ENCODE results near the gene POLD4. TPM values are rescaled to one million over a fixed set of nuclear protein-coding genes. Genes with fewer than 3 reads are reported as not detected.

The POLD4 gene
- polyA plus RNA-seq, 1 donor, result 112 TPM

- Histone ChIP-seq H3K4me1 (ENCODE audit: control insufficient read depth, insufficient read depth, low read length) (peaks cover 54% of the 10 kb centered on the region), H3K36me3 (ENCODE audit: control insufficient read depth, insufficient read depth, low read length) (peaks cover 11% of the 10 kb centered on the region), H3K27ac (ENCODE audit: low read length) (peak overlapping the region; percentile 69), H3K9me3 (ENCODE audit: control insufficient read depth, low read depth, low read length) (no peaks in the 10 kb centered on the region), H3K4me3 (ENCODE audit: low read length) (no peak overlapping the region), H3K27me3 (ENCODE audit: control insufficient read depth, insufficient read depth, low read length) (no peaks in the 10 kb centered on the region)
- peak in 1 of 2 donors; percentile 17 for DNase-seq
- WGBS (ENCODE audit: insufficient coverage, low lambda C conversion rate), result 67% methylated on average over 3 of the region's 14 CpGs
Measured at GRCh38 chr11:67365736-67366444, 12.5 kb upstream of the POLD4 start.

- no peaks in the 10 kb centered on the region for H3K27me3 ChIP-seq (ENCODE audit: control insufficient read depth, insufficient read depth, low read length)
- peaks cover 11% of the 10 kb centered on the region for H3K36me3 ChIP-seq (ENCODE audit: control insufficient read depth, insufficient read depth, low read length)
- H3K9me3 ChIP-seq (ENCODE audit: control insufficient read depth, low read depth, low read length), result no peaks in the 10 kb centered on the region
- WGBS (ENCODE audit: insufficient coverage, low lambda C conversion rate), result no CpG with 5 or more reads among the region's 24 CpGs
- H3K4me1 ChIP-seq (ENCODE audit: control insufficient read depth, insufficient read depth, low read length), result peaks cover 48% of the 10 kb centered on the region
- DNase-seq, result peak in 1 of 2 donors; percentile 65
- H3K4me3 ChIP-seq (ENCODE audit: low read length), result no peak overlapping the region
- peak overlapping the region; percentile 69 for H3K27ac ChIP-seq (ENCODE audit: low read length)
Measured at GRCh38 chr11:67364783-67365722, 11.7 kb upstream of the POLD4 start.

GRCh38 chr11:67364169-67364568 lies 10.8 kb upstream of the POLD4 start:
- Histone ChIP-seq H3K36me3 (ENCODE audit: control insufficient read depth, insufficient read depth, low read length) (peaks cover 11% of the 10 kb centered on the region), H3K27ac (ENCODE audit: low read length) (no peak overlapping the region), H3K27me3 (ENCODE audit: control insufficient read depth, insufficient read depth, low read length) (no peaks in the 10 kb centered on the region), H3K4me3 (ENCODE audit: low read length) (no peak overlapping the region), H3K4me1 (ENCODE audit: control insufficient read depth, insufficient read depth, low read length) (peaks cover 43% of the 10 kb centered on the region), H3K9me3 (ENCODE audit: control insufficient read depth, low read depth, low read length) (no peaks in the 10 kb centered on the region)
- WGBS (ENCODE audit: insufficient coverage, low lambda C conversion rate), result no CpG with 5 or more reads among the region's 3 CpGs
- DNase-seq, result no peak

GRCh38 chr11:67357831-67358670 lies 4.7 kb upstream of the POLD4 start:
- peak in 1 of 2 donors; percentile 11 for DNase-seq

GRCh38 chr11:67356864-67357561 lies 3.7 kb upstream of the POLD4 start:
- H3K4me3 ChIP-seq (ENCODE audit: low read length), result no peak overlapping the region
- no peaks in the 10 kb centered on the region for H3K27me3 ChIP-seq (ENCODE audit: control insufficient read depth, insufficient read depth, low read length)
- H3K36me3 ChIP-seq (ENCODE audit: control insufficient read depth, insufficient read depth, low read length), result no peaks in the 10 kb centered on the region
- DNase-seq, result peak; percentile 75 to 82
- H3K27ac ChIP-seq (ENCODE audit: low read length), result peak overlapping the region; percentile 94
- peaks cover 49% of the 10 kb centered on the region for H3K4me1 ChIP-seq (ENCODE audit: control insufficient read depth, insufficient read depth, low read length)
- no peaks in the 10 kb centered on the region for H3K9me3 ChIP-seq (ENCODE audit: control insufficient read depth, low read depth, low read length)
- no CpG with 5 or more reads among the region's 3 CpGs for WGBS (ENCODE audit: insufficient coverage, low lambda C conversion rate)

More at GRCh38 chr11:67357831-67358670, 4.7 kb upstream of the POLD4 start:
- peaks cover 41% of the 10 kb centered on the region for H3K4me1 ChIP-seq (ENCODE audit: control insufficient read depth, insufficient read depth, low read length)
- no peaks in the 10 kb centered on the region for H3K36me3 ChIP-seq (ENCODE audit: control insufficient read depth, insufficient read depth, low read length)
- 89% methylated on average over 3 of the region's 12 CpGs for whole genome bisulfite sequencing (ENCODE audit: insufficient coverage, low lambda C conversion rate)
- no peaks in the 10 kb centered on the region for H3K27me3 ChIP-seq (ENCODE audit: control insufficient read depth, insufficient read depth, low read length)
- H3K9me3 ChIP-seq (ENCODE audit: control insufficient read depth, low read depth, low read length), result no peaks in the 10 kb centered on the region
- H3K4me3 ChIP-seq (ENCODE audit: low read length), result no peak overlapping the region
- H3K27ac ChIP-seq (ENCODE audit: low read length), result no peak overlapping the region

GRCh38 chr11:67356387-67356863 lies 3.1 kb upstream of the POLD4 start:
- H3K4me1 ChIP-seq (ENCODE audit: control insufficient read depth, insufficient read depth, low read length), result peaks cover 53% of the 10 kb centered on the region
- DNase-seq, result no peak
- 0% methylated on average over 1 of the region's 4 CpGs for WGBS (ENCODE audit: insufficient coverage, low lambda C conversion rate)

GRCh38 chr11:67355794-67356386 lies 2.5 kb upstream of the POLD4 start:
- Histone ChIP-seq H3K27me3 (ENCODE audit: control insufficient read depth, insufficient read depth, low read length) (no peaks in the 10 kb centered on the region), H3K27ac (ENCODE audit: low read length) (peak overlapping the region; percentile 94), H3K4me3 (ENCODE audit: low read length) (no peak overlapping the region), H3K4me1 (ENCODE audit: control insufficient read depth, insufficient read depth, low read length) (peaks cover 58% of the 10 kb centered on the region), H3K36me3 (ENCODE audit: control insufficient read depth, insufficient read depth, low read length) (peaks cover 6% of the 10 kb centered on the region), H3K9me3 (ENCODE audit: control insufficient read depth, low read depth, low read length) (no peaks in the 10 kb centered on the region)
- peak in 1 of 2 donors; percentile 51 for DNase-seq
- no CpG with 5 or more reads among the region's 4 CpGs for WGBS (ENCODE audit: insufficient coverage, low lambda C conversion rate)

More at GRCh38 chr11:67356387-67356863, 3.1 kb upstream of the POLD4 start:
- H3K27me3 ChIP-seq (ENCODE audit: control insufficient read depth, insufficient read depth, low read length), result no peaks in the 10 kb centered on the region
- peak overlapping the region; percentile 94 for H3K27ac ChIP-seq (ENCODE audit: low read length)
- H3K36me3 ChIP-seq (ENCODE audit: control insufficient read depth, insufficient read depth, low read length), result peaks cover 2% of the 10 kb centered on the region
- H3K4me3 ChIP-seq (ENCODE audit: low read length), result no peak overlapping the region
- no peaks in the 10 kb centered on the region for H3K9me3 ChIP-seq (ENCODE audit: control insufficient read depth, low read depth, low read length)

GRCh38 chr11:67355023-67355793 lies 1.9 kb upstream of the POLD4 start:
- H3K4me3 ChIP-seq (ENCODE audit: low read length), result no peak overlapping the region
- peaks cover 6% of the 10 kb centered on the region for H3K36me3 ChIP-seq (ENCODE audit: control insufficient read depth, insufficient read depth, low read length)
- peak overlapping the region; percentile 94 for H3K27ac ChIP-seq (ENCODE audit: low read length)
- peak in 1 of 2 donors; percentile 59 for DNase-seq
- WGBS (ENCODE audit: insufficient coverage, low lambda C conversion rate), result no CpG with 5 or more reads among the region's 11 CpGs
- no peaks in the 10 kb centered on the region for H3K9me3 ChIP-seq (ENCODE audit: control insufficient read depth, low read depth, low read length)
- peaks cover 59% of the 10 kb centered on the region for H3K4me1 ChIP-seq (ENCODE audit: control insufficient read depth, insufficient read depth, low read length)
- H3K27me3 ChIP-seq (ENCODE audit: control insufficient read depth, insufficient read depth, low read length), result no peaks in the 10 kb centered on the region

All from large intestine (tissue), 3 donors.